NCI-H2029 (cell line): Measurements from ENCODE around the gene RAI2.

ENCODE experiments used
- DNase-seq: peaks from one replicate; lab custom pipeline; 2025; lab: John Stamatoyannopoulos, UW

The RAI2 gene

GRCh38 chrX:17829566-17829965 is 31.5 kb downstream of the RAI2 start:
- no peak for DNase-seq

- DNase-seq: no peak
Observed at GRCh38 chrX:17828171-17828570, 32.9 kb downstream of the RAI2 start.

DNA sequence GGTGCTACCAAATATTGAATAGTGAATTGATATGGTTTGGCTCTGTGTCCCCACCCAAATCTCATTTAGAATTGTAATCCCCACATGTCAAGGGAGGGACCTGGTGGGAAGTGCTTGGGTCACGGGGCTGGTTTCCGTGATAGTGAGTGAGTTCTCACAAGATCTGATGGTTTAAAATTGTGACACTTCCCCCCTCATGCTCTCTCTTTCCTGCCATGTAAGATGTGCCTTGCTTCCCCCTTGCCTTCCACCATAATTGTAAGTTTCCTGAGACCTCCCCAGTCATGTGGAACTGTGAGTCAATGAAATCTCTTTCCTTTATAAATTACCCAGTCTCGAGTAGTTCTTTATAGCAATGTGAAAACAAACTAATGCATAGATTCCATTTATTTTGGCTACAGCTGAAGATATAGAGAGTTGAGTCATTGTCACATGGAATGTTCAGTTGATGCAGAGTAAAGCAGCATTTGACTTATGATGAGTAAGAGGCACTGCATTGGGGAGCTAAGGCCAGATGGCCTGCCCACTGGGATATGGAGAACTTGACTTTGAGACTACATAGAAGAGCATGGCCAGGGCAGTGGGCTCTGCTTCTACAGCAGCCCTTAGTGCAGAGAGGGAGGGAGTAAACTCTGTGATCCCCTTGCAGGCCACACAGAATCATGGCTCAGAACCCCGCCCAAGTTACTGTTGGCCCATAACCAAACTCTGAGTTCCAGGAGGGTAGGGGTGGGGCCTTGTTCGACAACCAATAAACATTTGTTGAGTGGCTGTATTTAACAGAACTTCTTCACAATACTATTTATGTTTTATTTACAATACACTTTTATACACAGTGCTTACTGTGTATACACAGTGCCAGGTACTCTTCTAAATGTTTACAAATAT is 34.2 kb downstream of the RAI2 start:
- DNase-seq: no peak

- no peak for DNase-seq
Observed at GRCh38 chrX:17824980-17825379, 36.1 kb downstream of the RAI2 start.

DNA sequence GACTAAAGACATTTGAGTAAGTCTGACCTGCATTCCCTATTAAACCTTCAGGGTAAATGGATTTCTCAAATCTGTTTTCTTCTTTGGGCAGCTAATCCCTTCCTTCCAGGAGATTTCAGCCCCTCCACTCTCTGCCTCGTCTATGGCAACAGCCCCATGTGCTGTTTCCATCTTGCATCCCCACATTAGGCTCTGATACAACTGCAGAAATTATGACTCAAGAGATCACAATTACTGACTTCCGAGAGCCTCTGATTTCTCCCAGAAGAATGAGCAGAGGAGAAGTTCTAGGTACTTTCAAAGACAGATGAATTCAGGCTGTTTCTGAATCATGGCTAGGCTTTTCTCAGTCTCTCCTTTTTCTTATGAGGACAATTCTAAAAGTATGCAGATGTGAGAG is 38.7 kb downstream of the RAI2 start:
- DNase-seq: no peak

- DNase-seq: no peak
Observed at GRCh38 chrX:17820100-17820499, 41.0 kb downstream of the RAI2 start.

- no peak for DNase-seq
Observed at GRCh38 chrX:17818726-17819125, 42.4 kb downstream of the RAI2 start.

DNA sequence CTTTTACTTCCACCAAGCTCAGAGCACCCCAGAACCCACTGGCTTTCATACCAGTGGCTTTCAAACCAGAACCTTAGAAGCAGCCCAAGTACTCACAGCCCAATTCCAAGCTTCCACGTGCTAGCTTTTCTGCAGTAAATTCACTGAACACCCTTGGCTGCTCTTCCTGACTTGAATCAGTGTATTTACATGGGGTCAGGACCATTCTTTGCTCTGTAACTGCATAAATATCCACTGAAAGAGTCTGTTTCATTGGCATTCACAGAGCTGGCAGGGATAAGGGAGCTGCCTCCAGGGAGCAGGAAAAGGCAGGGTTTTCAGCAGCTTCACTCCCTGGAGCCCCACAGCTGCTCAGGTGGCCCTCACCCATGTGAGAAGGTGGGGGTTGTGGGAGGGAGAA is 43.8 kb downstream of the RAI2 start:
- DNase-seq: no peak

DNA sequence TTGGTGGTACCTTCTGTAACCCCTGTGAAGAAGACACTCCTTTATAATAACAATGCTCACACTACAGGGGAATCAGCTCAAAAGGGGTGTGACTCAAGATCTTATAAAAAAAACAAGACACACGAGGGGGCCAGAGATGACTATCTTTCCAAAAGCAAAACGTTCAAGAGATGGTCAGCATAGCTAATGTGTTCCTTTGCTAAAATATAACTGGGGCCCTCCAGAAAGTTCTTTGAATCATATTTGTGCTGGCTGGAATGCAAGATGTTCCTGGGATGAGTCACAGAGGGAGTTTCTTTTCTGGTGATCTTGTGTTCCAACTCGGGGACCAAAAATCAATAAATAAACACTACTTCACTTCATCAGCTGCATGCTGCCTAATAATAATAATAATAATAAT is 46.5 kb downstream of the RAI2 start:
- DNase-seq: no peak

- no peak for DNase-seq
Observed at GRCh38 chrX:17814059-17814458, 47.0 kb downstream of the RAI2 start.

GRCh38 chrX:17813277-17813676 is 47.8 kb downstream of the RAI2 start:
- no peak for DNase-seq

DNA sequence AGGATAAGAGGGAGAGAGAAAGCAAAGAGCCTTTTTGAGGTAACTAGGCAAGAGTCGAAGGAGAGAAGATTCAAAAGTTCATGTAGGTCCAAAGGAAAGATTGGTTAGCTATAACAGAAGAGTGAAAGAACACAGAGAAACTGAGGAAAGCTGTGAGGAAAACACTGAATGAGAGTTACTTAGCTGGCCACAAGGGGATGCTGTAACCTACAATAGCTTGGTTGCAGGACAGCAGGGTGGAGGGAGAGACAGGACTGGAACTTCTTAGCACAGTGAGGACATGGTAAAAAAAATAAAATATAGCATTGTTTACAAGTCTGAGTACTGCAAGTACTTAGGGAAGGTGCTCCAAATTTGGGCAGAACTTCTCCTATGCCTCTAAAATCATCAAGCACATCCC is 48.3 kb downstream of the RAI2 start:
- DNase-seq: no peak

- no peak for DNase-seq
Observed at GRCh38 chrX:17809984-17810383, 51.1 kb downstream of the RAI2 start.

- no peak for DNase-seq
Observed at GRCh38 chrX:17809273-17809672, 51.8 kb downstream of the RAI2 start.

- DNase-seq: no peak
Observed at GRCh38 chrX:17805120-17805519, 56.0 kb downstream of the RAI2 start.

DNA sequence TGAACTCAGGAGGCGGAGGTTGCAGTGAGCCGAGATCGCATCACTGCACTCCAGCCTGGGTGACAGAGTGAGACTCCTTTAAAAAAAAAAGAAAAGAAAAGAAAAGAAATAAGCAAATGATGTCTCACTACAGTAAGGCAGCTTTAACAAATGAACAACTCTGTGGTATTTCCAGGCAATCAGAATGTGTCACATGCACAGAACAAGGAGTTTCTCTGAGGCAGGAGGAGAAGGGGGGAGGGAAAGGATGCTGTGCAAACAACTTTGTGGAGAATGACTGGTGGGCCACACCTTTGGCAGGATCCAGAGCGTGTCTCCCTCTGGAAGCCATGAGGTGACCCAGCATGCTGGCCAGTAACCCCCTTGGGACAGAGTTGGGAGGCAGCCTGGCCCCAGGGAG is 57.6 kb downstream of the RAI2 start:
- DNase-seq: no peak

DNA sequence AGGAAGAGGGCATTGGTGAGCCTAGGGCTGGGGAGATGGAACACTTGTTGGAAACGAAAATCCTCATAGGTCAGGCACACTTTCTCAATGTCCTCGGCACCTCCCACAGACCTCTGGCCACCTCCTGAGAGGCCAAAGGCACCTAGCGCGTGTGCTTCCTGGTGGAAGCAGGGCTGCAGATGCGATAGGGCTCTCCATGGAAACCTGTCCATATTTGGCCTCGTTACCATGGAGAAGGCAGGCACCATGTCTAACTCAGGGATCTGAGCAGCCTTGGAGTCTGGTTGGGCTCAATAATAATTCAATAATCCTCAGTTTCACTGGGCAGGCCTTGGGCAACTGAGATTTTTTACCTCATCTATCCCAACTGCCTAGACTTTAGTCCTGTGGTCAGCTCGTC is 58.3 kb downstream of the RAI2 start:
- no peak for DNase-seq

- no peak for DNase-seq
Observed at GRCh38 chrX:17801431-17801830, 59.7 kb downstream of the RAI2 start.

- no peak for DNase-seq
Observed at GRCh38 chrX:17798921-17799320, 62.2 kb downstream of the RAI2 start.

GRCh38 chrX:17792826-17793225 is 68.3 kb downstream of the RAI2 start:
- DNase-seq: peak; percentile 44

GRCh38 chrX:17788956-17789562 is 72.0 kb downstream of the RAI2 start:
- no peak for DNase-seq

GRCh38 chrX:17788439-17788838 is 72.7 kb downstream of the RAI2 start:
- DNase-seq: no peak

DNA sequence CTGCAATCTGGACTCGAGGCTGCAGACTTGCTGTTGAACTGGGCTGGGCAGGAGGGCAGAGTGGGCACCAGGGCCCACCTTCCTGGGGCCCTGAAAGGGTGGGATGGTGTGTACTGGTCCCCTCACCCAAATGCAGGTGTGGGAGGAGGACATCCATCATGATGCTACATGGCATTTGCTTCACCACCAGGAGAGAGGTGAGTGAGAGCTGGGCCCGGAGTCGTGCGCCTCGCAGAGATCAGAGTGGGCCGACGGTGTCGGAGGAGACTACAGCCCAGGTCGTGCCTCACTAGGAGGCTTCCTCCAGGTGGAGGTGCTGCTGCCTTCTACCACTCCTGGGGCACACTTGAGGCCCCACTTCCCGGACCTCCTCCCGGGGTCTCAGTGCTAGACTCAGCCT is 73.5 kb downstream of the RAI2 start:
- no peak for DNase-seq
